Ishikawa (cell line): Measurements from ENCODE around the gene HNMT.

Experiments
- CEBPB ChIP-seq: IDR thresholded peaks from 2 replicates; pipeline ENCODE4 v1.6.1; 2012
- CREB1 ChIP-seq: IDR thresholded peaks from 2 replicates; pipeline ENCODE4 v1.6.1; 2012; ENCODE audit warnings: low read depth
- EGR1 ChIP-seq: IDR thresholded peaks from 2 replicates; pipeline ENCODE4 v1.6.1; 2012
- EP300 ChIP-seq: IDR thresholded peaks from 2 replicates; pipeline ENCODE4 v1.6.1; 2012; ENCODE audit warnings: borderline replicate concordance
- NFIC ChIP-seq: IDR thresholded peaks from 2 replicates; pipeline ENCODE4 v1.6.1; 2012
- RAD21 ChIP-seq: IDR thresholded peaks from 2 replicates; pipeline ENCODE4 v1.6.1; 2012; ENCODE audit warnings: low read depth
- REST ChIP-seq: IDR thresholded peaks from 2 replicates; pipeline ENCODE4 v1.6.1; 2012; ENCODE audit warnings: low read depth, mild to moderate bottlenecking
- TEAD4 ChIP-seq: IDR thresholded peaks from 2 replicates; pipeline ENCODE4 v1.6.1; 2012
- YY1 ChIP-seq: IDR thresholded peaks from 2 replicates; pipeline ENCODE4 v1.6.1; 2012; ENCODE audit warnings: low read depth
- ZBTB7A ChIP-seq: IDR thresholded peaks from 2 replicates; pipeline ENCODE4 v1.6.1; 2012; ENCODE audit warnings: low read depth
- TF ChIP-seq, protein P1 (sequence below): IDR thresholded peaks from 2 replicates; pipeline ENCODE4 v1.6.1; 2012
- TF ChIP-seq, protein P2 (sequence below): IDR thresholded peaks from 2 replicates; pipeline ENCODE4 v1.6.1; 2012

- TF ChIP-seq, protein P1, sequence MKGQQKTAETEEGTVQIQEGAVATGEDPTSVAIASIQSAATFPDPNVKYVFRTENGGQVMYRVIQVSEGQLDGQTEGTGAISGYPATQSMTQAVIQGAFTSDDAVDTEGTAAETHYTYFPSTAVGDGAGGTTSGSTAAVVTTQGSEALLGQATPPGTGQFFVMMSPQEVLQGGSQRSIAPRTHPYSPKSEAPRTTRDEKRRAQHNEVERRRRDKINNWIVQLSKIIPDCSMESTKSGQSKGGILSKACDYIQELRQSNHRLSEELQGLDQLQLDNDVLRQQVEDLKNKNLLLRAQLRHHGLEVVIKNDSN = no peak
- TF ChIP-seq, protein P2, sequence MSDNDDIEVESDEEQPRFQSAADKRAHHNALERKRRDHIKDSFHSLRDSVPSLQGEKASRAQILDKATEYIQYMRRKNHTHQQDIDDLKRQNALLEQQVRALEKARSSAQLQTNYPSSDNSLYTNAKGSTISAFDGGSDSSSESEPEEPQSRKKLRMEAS = no peak
- TF ChIP-seq CEBPB = 0 out of 2 replicates have a peak, but pooled peaks have one; percentile 24
- TF ChIP-seq RAD21 = no peak
- no peak for TF ChIP-seq ZBTB7A
- TF ChIP-seq EGR1 = no peak
- no peak for TF ChIP-seq REST
- TF ChIP-seq EP300 = no peak
- no peak for TF ChIP-seq TEAD4
- TF ChIP-seq CREB1 = no peak
- TF ChIP-seq NFIC = no peak
- TF ChIP-seq YY1 = no peak
Observed at GRCh38 chr2:138012082-138012481, 47.8 kb downstream of the HNMT start.
